Right lung (tissue), 5 donors: ENCODE measurements around the gene TEDDM1. TPM values are rescaled to one million over a fixed set of nuclear protein-coding genes. Genes with fewer than 3 reads are reported as not detected.
"Not testable (repeated sequence)": the region's sequence is repeated elsewhere in the genome, so short reads cannot be mapped to it uniquely, and the experiment has no call there.

Experiments used
- DNase-seq, 2 donors: peaks; one replicate each; pipeline ENCODE4 v3.0.0-alpha.2; 2013
- polyA plus RNA-seq, 5 donors: library from polyadenylated mRNA; unstranded; fragments of 120-200 nt; gene quantifications; one replicate each; pipeline versions ENCODE4 v1.2.1 to v1.2.3, GENCODE V29; 2013; ENCODE audit warnings: inconsistent platforms in 1 of 5, low replicate concordance in 1 of 5; ENCODE audit not compliant: insufficient read length in 5 of 5, insufficient read depth in 1 of 5

TEDDM1 gene
- polyA plus RNA-seq, 5 donors: 0.04 to 0.44 (median 0.21) TPM

GRCh38 chr1:182383037-182383661 is 17.3 kb downstream of the TEDDM1 start:
- no peak for DNase-seq

- DNase-seq: no peak
Observed at GRCh38 chr1:182381962-182382819, 18.3 kb downstream of the TEDDM1 start.

GRCh38 chr1:182380199-182380598 is 20.3 kb downstream of the TEDDM1 start:
- DNase-seq: no peak

GRCh38 chr1:182379781-182380180 is 20.7 kb downstream of the TEDDM1 start:
- DNase-seq: not testable (repeated sequence)

- no peak for DNase-seq
Observed at GRCh38 chr1:182376936-182377574, 23.4 kb downstream of the TEDDM1 start.

- DNase-seq: no peak
Observed at GRCh38 chr1:182374101-182374834, 26.2 kb downstream of the TEDDM1 start.

GRCh38 chr1:182370532-182370931 is 29.9 kb downstream of the TEDDM1 start:
- DNase-seq: no peak

- DNase-seq: no peak
Observed at GRCh38 chr1:182368903-182369302, 31.6 kb downstream of the TEDDM1 start.

- no peak for DNase-seq
Observed at GRCh38 chr1:182368358-182368757, 32.1 kb downstream of the TEDDM1 start.

GRCh38 chr1:182367926-182368325 is 32.5 kb downstream of the TEDDM1 start:
- DNase-seq: no peak

GRCh38 chr1:182366596-182366995 is 33.9 kb downstream of the TEDDM1 start:
- DNase-seq: no peak

- no peak for DNase-seq
Observed at GRCh38 chr1:182359645-182360044, 40.8 kb downstream of the TEDDM1 start.

GRCh38 chr1:182357913-182358312 is 42.6 kb downstream of the TEDDM1 start:
- no peak for DNase-seq

GRCh38 chr1:182357171-182357570 is 43.3 kb downstream of the TEDDM1 start:
- DNase-seq: no peak

GRCh38 chr1:182355723-182356098 is 44.8 kb downstream of the TEDDM1 start:
- DNase-seq: no peak

- no peak for DNase-seq
Observed at GRCh38 chr1:182351790-182352364, 48.6 kb downstream of the TEDDM1 start.

- no peak for DNase-seq
Observed at GRCh38 chr1:182350839-182351238, 49.6 kb downstream of the TEDDM1 start.

- DNase-seq: no peak
Observed at GRCh38 chr1:182348961-182349747, 51.3 kb downstream of the TEDDM1 start.
